Measurements from ENCODE around the gene AHCTF1. TPM values are rescaled to one million over a fixed set of nuclear protein-coding genes. Genes with fewer than 3 reads are reported as not detected.

Gene AHCTF1
- total and polyA plus RNA-seq, 2 experiments from 2014 or later = 21.7 to 49.8 TPM

DNA sequence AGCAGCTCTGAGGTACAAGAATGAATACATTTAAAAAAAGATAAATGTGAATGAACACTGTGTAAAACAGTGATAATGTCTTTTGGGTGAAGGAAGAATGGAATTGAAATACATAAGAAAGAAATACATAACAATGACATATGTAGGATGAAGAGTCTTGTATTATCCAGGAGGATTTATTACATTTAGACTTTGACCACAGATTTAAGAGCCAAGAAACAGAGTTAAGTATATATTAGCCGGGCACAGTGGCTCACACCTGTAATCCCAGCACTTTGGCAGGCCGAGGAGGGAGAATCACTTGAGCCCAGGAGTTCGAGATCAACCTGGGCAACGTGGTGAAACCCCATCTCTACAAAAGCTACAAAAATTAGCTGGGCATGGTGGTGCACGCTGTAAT lies 127.9 kb downstream of the AHCTF1 start:
- Mint-ChIP-seq H3K9me3 (no peaks in the 10 kb centered on the region), H3K36me3 (ENCODE audit: low read depth) (no peaks in the 10 kb centered on the region), H3K27me3 (ENCODE audit: insufficient read depth, low read depth, poor library complexity) (peaks cover 7% of the 10 kb centered on the region), H3K4me3 (no peak overlapping the region), H3K27ac (no peak overlapping the region), H3K4me1 (peaks cover 13% of the 10 kb centered on the region)
- H3K4me2 ChIP-seq = no peak overlapping the region
- H3K9me2 ChIP-seq (ENCODE audit: insufficient read depth) = no peaks in the 10 kb centered on the region
- H3K27ac ChIP-seq (ENCODE audit: low read depth) = no peak overlapping the region
- H2AFZ ChIP-seq = peak overlapping the region; percentile 57; the same call in 1 of the 2 replicates
- H3K27me3 ChIP-seq (ENCODE audit: insufficient read depth) = no peaks in the 10 kb centered on the region
- no peaks in the 10 kb centered on the region for H3F3A ChIP-seq (replicated peaks; ENCODE audit: low read depth)
- ATAC-seq (no peak), DNase-seq (ENCODE audit: low spot score) (no peak)
- TF ChIP-seq ZNF331 (CRISPR knock-in tag; IDR thresholded peaks at IDR 0.05; ENCODE audit: low read depth) (no peak), ZNF114 (CRISPR knock-in tag; IDR thresholded peaks at IDR 0.05) (no peak), NANOG (IDR thresholded peaks at IDR 0.05; ENCODE audit: borderline replicate concordance) (no peak), JUNB (IDR thresholded peaks at IDR 0.05; ENCODE audit: unreplicated experiment) (no peak), EZH2phosphoT487 (IDR thresholded peaks at IDR 0.05; ENCODE audit: unreplicated experiment) (no peak), STAT1 (IDR thresholded peaks at IDR 0.05; ENCODE audit: unreplicated experiment) (no peak), CREB1 (CRISPR knock-in tag; IDR thresholded peaks at IDR 0.05; ENCODE audit: low read depth) (no peak), POLR2AphosphoS5 (IDR thresholded peaks at IDR 0.05; ENCODE audit: low read depth) (no peak), EZH2 (IDR thresholded peaks at IDR 0.05; ENCODE audit: low read depth, unreplicated experiment) (no peak)
- TF ChIP-seq, protein P1, sequence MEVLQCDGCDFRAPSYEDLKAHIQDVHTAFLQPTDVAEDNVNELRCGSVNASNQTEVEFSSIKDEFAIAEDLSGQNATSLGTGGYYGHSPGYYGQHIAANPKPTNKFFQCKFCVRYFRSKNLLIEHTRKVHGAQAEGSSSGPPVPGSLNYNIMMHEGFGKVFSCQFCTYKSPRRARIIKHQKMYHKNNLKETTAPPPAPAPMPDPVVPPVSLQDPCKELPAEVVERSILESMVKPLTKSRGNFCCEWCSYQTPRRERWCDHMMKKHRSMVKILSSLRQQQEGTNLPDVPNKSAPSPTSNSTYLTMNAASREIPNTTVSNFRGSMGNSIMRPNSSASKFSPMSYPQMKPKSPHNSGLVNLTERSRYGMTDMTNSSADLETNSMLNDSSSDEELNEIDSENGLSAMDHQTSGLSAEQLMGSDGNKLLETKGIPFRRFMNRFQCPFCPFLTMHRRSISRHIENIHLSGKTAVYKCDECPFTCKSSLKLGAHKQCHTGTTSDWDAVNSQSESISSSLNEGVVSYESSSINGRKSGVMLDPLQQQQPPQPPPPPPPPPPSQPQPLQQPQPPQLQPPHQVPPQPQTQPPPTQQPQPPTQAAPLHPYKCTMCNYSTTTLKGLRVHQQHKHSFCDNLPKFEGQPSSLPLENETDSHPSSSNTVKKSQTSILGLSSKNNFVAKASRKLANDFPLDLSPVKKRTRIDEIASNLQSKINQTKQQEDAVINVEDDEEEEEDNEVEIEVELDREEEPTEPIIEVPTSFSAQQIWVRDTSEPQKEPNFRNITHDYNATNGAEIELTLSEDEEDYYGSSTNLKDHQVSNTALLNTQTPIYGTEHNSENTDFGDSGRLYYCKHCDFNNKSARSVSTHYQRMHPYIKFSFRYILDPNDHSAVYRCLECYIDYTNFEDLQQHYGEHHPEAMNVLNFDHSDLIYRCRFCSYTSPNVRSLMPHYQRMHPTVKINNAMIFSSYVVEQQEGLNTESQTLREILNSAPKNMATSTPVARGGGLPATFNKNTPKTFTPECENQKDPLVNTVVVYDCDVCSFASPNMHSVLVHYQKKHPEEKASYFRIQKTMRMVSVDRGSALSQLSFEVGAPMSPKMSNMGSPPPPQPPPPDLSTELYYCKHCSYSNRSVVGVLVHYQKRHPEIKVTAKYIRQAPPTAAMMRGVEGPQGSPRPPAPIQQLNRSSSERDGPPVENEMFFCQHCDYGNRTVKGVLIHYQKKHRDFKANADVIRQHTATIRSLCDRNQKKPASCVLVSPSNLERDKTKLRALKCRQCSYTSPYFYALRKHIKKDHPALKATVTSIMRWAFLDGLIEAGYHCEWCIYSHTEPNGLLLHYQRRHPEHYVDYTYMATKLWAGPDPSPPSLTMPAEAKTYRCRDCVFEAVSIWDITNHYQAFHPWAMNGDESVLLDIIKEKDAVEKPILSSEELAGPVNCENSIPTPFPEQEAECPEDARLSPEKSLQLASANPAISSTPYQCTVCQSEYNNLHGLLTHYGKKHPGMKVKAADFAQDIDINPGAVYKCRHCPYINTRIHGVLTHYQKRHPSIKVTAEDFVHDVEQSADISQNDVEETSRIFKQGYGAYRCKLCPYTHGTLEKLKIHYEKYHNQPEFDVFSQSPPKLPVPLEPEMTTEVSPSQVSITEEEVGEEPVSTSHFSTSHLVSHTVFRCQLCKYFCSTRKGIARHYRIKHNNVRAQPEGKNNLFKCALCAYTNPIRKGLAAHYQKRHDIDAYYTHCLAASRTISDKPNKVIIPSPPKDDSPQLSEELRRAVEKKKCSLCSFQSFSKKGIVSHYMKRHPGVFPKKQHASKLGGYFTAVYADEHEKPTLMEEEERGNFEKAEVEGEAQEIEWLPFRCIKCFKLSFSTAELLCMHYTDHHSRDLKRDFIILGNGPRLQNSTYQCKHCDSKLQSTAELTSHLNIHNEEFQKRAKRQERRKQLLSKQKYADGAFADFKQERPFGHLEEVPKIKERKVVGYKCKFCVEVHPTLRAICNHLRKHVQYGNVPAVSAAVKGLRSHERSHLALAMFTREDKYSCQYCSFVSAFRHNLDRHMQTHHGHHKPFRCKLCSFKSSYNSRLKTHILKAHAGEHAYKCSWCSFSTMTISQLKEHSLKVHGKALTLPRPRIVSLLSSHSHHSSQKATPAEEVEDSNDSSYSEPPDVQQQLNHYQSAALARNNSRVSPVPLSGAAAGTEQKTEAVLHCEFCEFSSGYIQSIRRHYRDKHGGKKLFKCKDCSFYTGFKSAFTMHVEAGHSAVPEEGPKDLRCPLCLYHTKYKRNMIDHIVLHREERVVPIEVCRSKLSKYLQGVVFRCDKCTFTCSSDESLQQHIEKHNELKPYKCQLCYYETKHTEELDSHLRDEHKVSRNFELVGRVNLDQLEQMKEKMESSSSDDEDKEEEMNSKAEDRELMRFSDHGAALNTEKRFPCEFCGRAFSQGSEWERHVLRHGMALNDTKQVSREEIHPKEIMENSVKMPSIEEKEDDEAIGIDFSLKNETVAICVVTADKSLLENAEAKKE (CRISPR knock-in tag; IDR thresholded peaks at IDR 0.05) = no peak
- TF ChIP-seq, protein P2, sequence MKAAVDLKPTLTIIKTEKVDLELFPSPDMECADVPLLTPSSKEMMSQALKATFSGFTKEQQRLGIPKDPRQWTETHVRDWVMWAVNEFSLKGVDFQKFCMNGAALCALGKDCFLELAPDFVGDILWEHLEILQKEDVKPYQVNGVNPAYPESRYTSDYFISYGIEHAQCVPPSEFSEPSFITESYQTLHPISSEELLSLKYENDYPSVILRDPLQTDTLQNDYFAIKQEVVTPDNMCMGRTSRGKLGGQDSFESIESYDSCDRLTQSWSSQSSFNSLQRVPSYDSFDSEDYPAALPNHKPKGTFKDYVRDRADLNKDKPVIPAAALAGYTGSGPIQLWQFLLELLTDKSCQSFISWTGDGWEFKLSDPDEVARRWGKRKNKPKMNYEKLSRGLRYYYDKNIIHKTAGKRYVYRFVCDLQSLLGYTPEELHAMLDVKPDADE (IDR thresholded peaks at IDR 0.05) = no peak
- TF ChIP-seq, protein P3, sequence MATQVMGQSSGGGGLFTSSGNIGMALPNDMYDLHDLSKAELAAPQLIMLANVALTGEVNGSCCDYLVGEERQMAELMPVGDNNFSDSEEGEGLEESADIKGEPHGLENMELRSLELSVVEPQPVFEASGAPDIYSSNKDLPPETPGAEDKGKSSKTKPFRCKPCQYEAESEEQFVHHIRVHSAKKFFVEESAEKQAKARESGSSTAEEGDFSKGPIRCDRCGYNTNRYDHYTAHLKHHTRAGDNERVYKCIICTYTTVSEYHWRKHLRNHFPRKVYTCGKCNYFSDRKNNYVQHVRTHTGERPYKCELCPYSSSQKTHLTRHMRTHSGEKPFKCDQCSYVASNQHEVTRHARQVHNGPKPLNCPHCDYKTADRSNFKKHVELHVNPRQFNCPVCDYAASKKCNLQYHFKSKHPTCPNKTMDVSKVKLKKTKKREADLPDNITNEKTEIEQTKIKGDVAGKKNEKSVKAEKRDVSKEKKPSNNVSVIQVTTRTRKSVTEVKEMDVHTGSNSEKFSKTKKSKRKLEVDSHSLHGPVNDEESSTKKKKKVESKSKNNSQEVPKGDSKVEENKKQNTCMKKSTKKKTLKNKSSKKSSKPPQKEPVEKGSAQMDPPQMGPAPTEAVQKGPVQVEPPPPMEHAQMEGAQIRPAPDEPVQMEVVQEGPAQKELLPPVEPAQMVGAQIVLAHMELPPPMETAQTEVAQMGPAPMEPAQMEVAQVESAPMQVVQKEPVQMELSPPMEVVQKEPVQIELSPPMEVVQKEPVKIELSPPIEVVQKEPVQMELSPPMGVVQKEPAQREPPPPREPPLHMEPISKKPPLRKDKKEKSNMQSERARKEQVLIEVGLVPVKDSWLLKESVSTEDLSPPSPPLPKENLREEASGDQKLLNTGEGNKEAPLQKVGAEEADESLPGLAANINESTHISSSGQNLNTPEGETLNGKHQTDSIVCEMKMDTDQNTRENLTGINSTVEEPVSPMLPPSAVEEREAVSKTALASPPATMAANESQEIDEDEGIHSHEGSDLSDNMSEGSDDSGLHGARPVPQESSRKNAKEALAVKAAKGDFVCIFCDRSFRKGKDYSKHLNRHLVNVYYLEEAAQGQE (IDR thresholded peaks at IDR 0.05; ENCODE audit: unreplicated experiment) = no peak
- TF ChIP-seq, protein P4, sequence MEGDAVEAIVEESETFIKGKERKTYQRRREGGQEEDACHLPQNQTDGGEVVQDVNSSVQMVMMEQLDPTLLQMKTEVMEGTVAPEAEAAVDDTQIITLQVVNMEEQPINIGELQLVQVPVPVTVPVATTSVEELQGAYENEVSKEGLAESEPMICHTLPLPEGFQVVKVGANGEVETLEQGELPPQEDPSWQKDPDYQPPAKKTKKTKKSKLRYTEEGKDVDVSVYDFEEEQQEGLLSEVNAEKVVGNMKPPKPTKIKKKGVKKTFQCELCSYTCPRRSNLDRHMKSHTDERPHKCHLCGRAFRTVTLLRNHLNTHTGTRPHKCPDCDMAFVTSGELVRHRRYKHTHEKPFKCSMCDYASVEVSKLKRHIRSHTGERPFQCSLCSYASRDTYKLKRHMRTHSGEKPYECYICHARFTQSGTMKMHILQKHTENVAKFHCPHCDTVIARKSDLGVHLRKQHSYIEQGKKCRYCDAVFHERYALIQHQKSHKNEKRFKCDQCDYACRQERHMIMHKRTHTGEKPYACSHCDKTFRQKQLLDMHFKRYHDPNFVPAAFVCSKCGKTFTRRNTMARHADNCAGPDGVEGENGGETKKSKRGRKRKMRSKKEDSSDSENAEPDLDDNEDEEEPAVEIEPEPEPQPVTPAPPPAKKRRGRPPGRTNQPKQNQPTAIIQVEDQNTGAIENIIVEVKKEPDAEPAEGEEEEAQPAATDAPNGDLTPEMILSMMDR (conservative IDR thresholded peaks at IDR 0.05; ENCODE audit: low read depth in 2 of 2) = no peak
- H3K79me2 ChIP-seq (replicated peaks; ENCODE audit: insufficient read depth) = no peaks in the 10 kb centered on the region
- H3K36me3 ChIP-seq (ENCODE audit: insufficient read depth) = no peaks in the 10 kb centered on the region
- H3K4me3 ChIP-seq = no peak overlapping the region
- no peaks in the 10 kb centered on the region for H3K4me1 ChIP-seq (ENCODE audit: insufficient read depth)
- H4K20me1 ChIP-seq (replicated peaks; ENCODE audit: insufficient read depth) = no peaks in the 10 kb centered on the region

All from GM23338 (cell line).